Prostate gland (tissue), 2 donors: ENCODE measurements around the gene COX11.

Experiments
- POLR2A ChIP-seq: fragments of 450-650 bp; IDR thresholded peaks from one replicate; pipeline ENCODE4 v1.6.1; 2016; ENCODE audit warnings: antibody characterized with exemption, mild to moderate bottlenecking
- POLR2AphosphoS5 ChIP-seq: sonication (generic); formaldehyde crosslinking; IDR thresholded peaks from one replicate; pipeline ENCODE4 v1.6.1; 2017; ENCODE audit warnings: antibody characterized with exemption
- TF ChIP-seq, protein P1 (sequence below), 4 experiments: fragments of 200-600 bp in 2 of 4; fragments of 450-650 bp in 2 of 4; sonication (generic) in 2 of 4; IDR thresholded peaks; 1 replicate in 3 of 4; 2 replicates in 1 of 4; pipeline ENCODE4 v1.5.1; 2016 to 2019; ENCODE audit warnings: antibody characterized with exemption in 4 of 4, mild to moderate bottlenecking in 2 of 4, moderate library complexity in 2 of 4

DNA sequence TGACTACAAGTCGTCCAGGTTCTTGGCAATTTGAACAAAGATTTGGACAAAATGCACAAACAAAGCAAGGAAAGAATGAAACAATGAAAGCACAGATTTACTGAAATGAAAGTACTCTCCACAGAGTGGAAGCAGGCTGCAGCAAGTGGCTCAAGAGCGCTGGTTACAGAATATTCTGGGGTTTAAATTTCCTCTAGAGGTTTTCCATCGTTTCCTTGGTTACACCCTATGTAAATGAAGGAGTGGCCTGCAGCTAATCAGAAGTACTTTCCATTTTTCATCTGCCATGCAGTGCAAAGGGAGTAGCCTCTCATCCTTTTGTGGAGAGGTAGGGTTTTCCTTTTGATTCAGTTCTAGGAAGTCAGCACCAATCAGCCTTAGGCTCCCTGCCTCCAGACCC is 11.9 kb upstream of the COX11 start:
- TF ChIP-seq POLR2AphosphoS5 (no peak), POLR2A (no peak)
- TF ChIP-seq, protein P1, sequence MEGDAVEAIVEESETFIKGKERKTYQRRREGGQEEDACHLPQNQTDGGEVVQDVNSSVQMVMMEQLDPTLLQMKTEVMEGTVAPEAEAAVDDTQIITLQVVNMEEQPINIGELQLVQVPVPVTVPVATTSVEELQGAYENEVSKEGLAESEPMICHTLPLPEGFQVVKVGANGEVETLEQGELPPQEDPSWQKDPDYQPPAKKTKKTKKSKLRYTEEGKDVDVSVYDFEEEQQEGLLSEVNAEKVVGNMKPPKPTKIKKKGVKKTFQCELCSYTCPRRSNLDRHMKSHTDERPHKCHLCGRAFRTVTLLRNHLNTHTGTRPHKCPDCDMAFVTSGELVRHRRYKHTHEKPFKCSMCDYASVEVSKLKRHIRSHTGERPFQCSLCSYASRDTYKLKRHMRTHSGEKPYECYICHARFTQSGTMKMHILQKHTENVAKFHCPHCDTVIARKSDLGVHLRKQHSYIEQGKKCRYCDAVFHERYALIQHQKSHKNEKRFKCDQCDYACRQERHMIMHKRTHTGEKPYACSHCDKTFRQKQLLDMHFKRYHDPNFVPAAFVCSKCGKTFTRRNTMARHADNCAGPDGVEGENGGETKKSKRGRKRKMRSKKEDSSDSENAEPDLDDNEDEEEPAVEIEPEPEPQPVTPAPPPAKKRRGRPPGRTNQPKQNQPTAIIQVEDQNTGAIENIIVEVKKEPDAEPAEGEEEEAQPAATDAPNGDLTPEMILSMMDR (IDR thresholded peaks at IDR 0.05) = no peak
